Activated CD8-positive, alpha-beta memory T cell treated with anti-CD3 and anti-CD28 coated beads for 4 hours (primary cell): ENCODE results near the gene GEN1.

Experiments
- DNase-seq, 2 donors: peaks; one replicate each; pipeline ENCODE4 v3.0.0-alpha.2; 2020; ENCODE audit warnings: low read depth in 2 of 2

The GEN1 gene

GRCh38 chr2:17754773-17755425 lies 961 bp downstream of the GEN1 start:
- DNase-seq, result no peak

- DNase-seq, result no peak
Measured at GRCh38 chr2:17756668-17757067, 2.7 kb downstream of the GEN1 start.

- DNase-seq, result no peak
Measured at GRCh38 chr2:17757321-17757720, 3.4 kb downstream of the GEN1 start.

- DNase-seq, result no peak
Measured at GRCh38 chr2:17758118-17758517, 4.2 kb downstream of the GEN1 start.

- DNase-seq, result no peak
Measured at GRCh38 chr2:17759805-17760204, 5.9 kb downstream of the GEN1 start.

- DNase-seq, result no peak
Measured at GRCh38 chr2:17762451-17762850, 8.5 kb downstream of the GEN1 start.

- no peak for DNase-seq
Measured at GRCh38 chr2:17763641-17764333, 9.8 kb downstream of the GEN1 start.

GRCh38 chr2:17765398-17765797 lies 11.5 kb downstream of the GEN1 start:
- DNase-seq, result no peak

GRCh38 chr2:17768894-17769293 lies 15.0 kb downstream of the GEN1 start:
- no peak for DNase-seq

- no peak for DNase-seq
Measured at GRCh38 chr2:17771956-17772355, 18.0 kb downstream of the GEN1 start.

GRCh38 chr2:17772532-17772931 lies 18.6 kb downstream of the GEN1 start:
- DNase-seq, result no peak

- no peak for DNase-seq
Measured at GRCh38 chr2:17780546-17780945, 26.6 kb downstream of the GEN1 start.

- no peak for DNase-seq
Measured at GRCh38 chr2:17781482-17781881, 27.5 kb downstream of the GEN1 start.

GRCh38 chr2:17786727-17787126 lies 32.8 kb downstream of the GEN1 start:
- DNase-seq, result no peak

- no peak for DNase-seq
Measured at GRCh38 chr2:17788773-17789172, 34.8 kb downstream of the GEN1 start.

GRCh38 chr2:17790536-17790935 lies 36.6 kb downstream of the GEN1 start:
- DNase-seq, result no peak

GRCh38 chr2:17791121-17791816 lies 37.3 kb downstream of the GEN1 start:
- no peak for DNase-seq

GRCh38 chr2:17791817-17792130 lies 37.8 kb downstream of the GEN1 start:
- no peak for DNase-seq

GRCh38 chr2:17792515-17792914 lies 38.6 kb downstream of the GEN1 start:
- no peak for DNase-seq

GRCh38 chr2:17793296-17793695 lies 39.4 kb downstream of the GEN1 start:
- DNase-seq, result no peak

GRCh38 chr2:17793803-17794354 lies 39.9 kb downstream of the GEN1 start:
- DNase-seq, result no peak

- no peak for DNase-seq
Measured at GRCh38 chr2:17795309-17795708, 41.4 kb downstream of the GEN1 start.

GRCh38 chr2:17798338-17798737 lies 44.4 kb downstream of the GEN1 start:
- DNase-seq, result no peak
